Measurements from ENCODE around the gene IFITM10. TPM values are rescaled to one million over a fixed set of nuclear protein-coding genes. Genes with fewer than 3 reads are reported as not detected.
A peak's percentile ranks its signal among the peaks of the same experiment; 100 is the strongest.

Gene IFITM10
- total and polyA plus RNA-seq, 9 of the 15 experiments (the other 6 are each of a cell fraction or from before 2014, with no cell fraction given), result 0.08 to 0.13 (median 0.09) TPM; not detected in 6

DNA sequence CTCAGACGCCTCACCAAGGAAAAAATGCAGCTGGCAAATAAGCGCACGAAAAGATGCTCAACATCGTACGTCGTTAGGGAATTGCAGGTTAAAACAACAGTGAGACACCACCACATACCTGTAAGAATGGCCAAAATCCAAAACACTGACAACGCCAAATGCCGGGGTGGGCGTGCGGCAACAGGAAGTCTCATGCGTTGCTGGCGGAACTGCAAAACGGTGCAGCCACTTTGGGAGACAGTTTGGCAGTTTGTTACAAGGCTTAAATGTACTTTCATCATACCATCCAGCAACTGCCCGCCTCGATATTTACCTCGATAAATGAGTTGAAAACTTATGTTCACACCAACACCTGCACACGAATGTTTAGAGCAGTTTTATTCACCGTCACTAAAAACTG, 20.9 kb upstream of the IFITM10 start:
- no TSS peak for BruUV-seq (replicated peaks)
- H2AFZ ChIP-seq (ENCODE audit: low read depth, low read length), result peak overlapping the region; percentile 89
- WGBS (ENCODE audit: insufficient coverage, low coverage, missing lambda C conversion rate), result 81% methylated on average over 18 of the region's 18 CpGs
- no peak overlapping the region for H3K9ac ChIP-seq (ENCODE audit: insufficient read depth in 1 of 2, low read depth in 2 of 2, low read length in 2 of 2)
- in situ Hi-C loops (cut with MboI), result no loop called here
- H3K9me3 ChIP-seq (replicated peaks; ENCODE audit: control insufficient read depth, insufficient read depth, low read depth, low read length), result no peaks in the 10 kb centered on the region
- no peak overlapping the region for H3K4me3 ChIP-seq
- H4K20me1 ChIP-seq (replicated peaks; ENCODE audit: control insufficient read depth, insufficient read depth, low read length), result no peaks in the 10 kb centered on the region
- H3K4me2 ChIP-seq (ENCODE audit: insufficient read depth, low read length), result no peak overlapping the region
- no peaks in the 10 kb centered on the region for H3K9me1 ChIP-seq (ENCODE audit: control insufficient read depth, insufficient read depth, low read length)
- H3K27ac ChIP-seq (ENCODE audit: extremely low read depth, low read depth, low read length), result no peak overlapping the region
- TF ChIP-seq ESRRB (CRISPR knock-in tag; IDR thresholded peaks at IDR 0.05; ENCODE audit: borderline replicate concordance) (no peak), ZNF75A (CRISPR knock-in tag; IDR thresholded peaks at IDR 0.05) (no peak), ZBTB17 (CRISPR knock-in tag; IDR thresholded peaks at IDR 0.05) (no peak), TEAD1 (CRISPR knock-in tag; IDR thresholded peaks at IDR 0.05) (no peak)
- TF ChIP-seq, protein P1, sequence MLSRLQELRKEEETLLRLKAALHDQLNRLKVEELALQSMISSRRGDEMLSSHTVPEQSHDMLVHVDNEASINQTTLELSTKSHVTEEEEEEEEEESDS (CRISPR knock-in tag; IDR thresholded peaks at IDR 0.05), result no peak
- TF ChIP-seq, protein P2, sequence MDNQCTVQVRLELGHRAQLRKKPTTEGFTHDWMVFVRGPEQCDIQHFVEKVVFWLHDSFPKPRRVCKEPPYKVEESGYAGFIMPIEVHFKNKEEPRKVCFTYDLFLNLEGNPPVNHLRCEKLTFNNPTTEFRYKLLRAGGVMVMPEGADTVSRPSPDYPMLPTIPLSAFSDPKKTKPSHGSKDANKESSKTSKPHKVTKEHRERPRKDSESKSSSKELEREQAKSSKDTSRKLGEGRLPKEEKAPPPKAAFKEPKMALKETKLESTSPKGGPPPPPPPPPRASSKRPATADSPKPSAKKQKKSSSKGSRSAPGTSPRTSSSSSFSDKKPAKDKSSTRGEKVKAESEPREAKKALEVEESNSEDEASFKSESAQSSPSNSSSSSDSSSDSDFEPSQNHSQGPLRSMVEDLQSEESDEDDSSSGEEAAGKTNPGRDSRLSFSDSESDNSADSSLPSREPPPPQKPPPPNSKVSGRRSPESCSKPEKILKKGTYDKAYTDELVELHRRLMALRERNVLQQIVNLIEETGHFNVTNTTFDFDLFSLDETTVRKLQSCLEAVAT (IDR thresholded peaks at IDR 0.05), result peak in 1 of 2 experiments; percentile 66; a peak in 1 of 4 replicates
- H3K4me1 ChIP-seq (replicated peaks in 1 of 2; ENCODE audit: control insufficient read depth in 2 of 2, insufficient read depth in 2 of 2, low read length in 2 of 2), result peaks cover 21 to 47% of the 10 kb centered on the region in 2 experiments
- DNase-seq (ENCODE audit: extremely low read depth in 1 of 4, low spot score in 3 of 4) (no peak), FAIRE-seq (no peak), ATAC-seq (no peak)
- intact Hi-C loops (cut with micrococcal nuclease), result no loop called here
- CTCF ChIA-PET (ENCODE audit: low intra/inter-chr PET ratio), result no interaction called here
- H3K79me2 ChIP-seq (ENCODE audit: control insufficient read depth, insufficient read depth, low read length), result no peaks in the 10 kb centered on the region
- no peaks in the 10 kb centered on the region for H3K27me3 ChIP-seq (ENCODE audit: control insufficient read depth in 2 of 2, insufficient read depth in 2 of 2, low read length in 2 of 2)
- no peaks in the 10 kb centered on the region for H3K36me3 ChIP-seq (ENCODE audit: control insufficient read depth, insufficient read depth, low read length)
- POLR2A ChIA-PET, result interaction anchor here (0.6 kb wide), 1 partner anchor 14 kb away, joined by 4 read pairs; no protein-coding TSS in a partner anchor

All from K562 (cell line).